ENCODE results near the gene TRPT1. TPM values are rescaled to one million over a fixed set of nuclear protein-coding genes. Genes with fewer than 3 reads are reported as not detected.

Gene TRPT1
- total RNA-seq, 1 donor from 2014 or later, result 52.0 TPM

- Mint-ChIP-seq H3K27me3 (no peaks in the 10 kb centered on the region), H3K9me3 (ENCODE audit: low read depth) (no peaks in the 10 kb centered on the region), H3K4me3 (ENCODE audit: low read depth) (no peak overlapping the region), H3K4me1 (ENCODE audit: low read depth) (no peaks in the 10 kb centered on the region), H3K27ac (no peak overlapping the region), H3K36me3 (ENCODE audit: insufficient read depth) (peaks cover 15% of the 10 kb centered on the region)
- DNase-seq (ENCODE audit: low spot score, unreplicated experiment), result no peak
- TF ChIP-seq CTCF (IDR thresholded peaks at IDR 0.05; ENCODE audit: unreplicated experiment), result no peak
Observed at GRCh38 chr11:64260147-64260708, 34.2 kb upstream of the TRPT1 start.

- Mint-ChIP-seq H3K4me1 (ENCODE audit: low read depth) (no peaks in the 10 kb centered on the region), H3K27ac (peak overlapping the region; percentile 59), H3K27me3 (no peaks in the 10 kb centered on the region), H3K36me3 (ENCODE audit: insufficient read depth) (peaks cover 15% of the 10 kb centered on the region), H3K9me3 (ENCODE audit: low read depth) (no peaks in the 10 kb centered on the region), H3K4me3 (ENCODE audit: low read depth) (no peak overlapping the region)
- no peak for DNase-seq (ENCODE audit: low spot score, unreplicated experiment)
- TF ChIP-seq CTCF (IDR thresholded peaks at IDR 0.05; ENCODE audit: unreplicated experiment), result no peak
Observed at GRCh38 chr11:64259533-64260067, 33.6 kb upstream of the TRPT1 start.

- no peak overlapping the region for H3K4me3 Mint-ChIP-seq (ENCODE audit: low read depth)
- H3K27ac Mint-ChIP-seq, result peak overlapping the region; percentile 59
- TF ChIP-seq CTCF (IDR thresholded peaks at IDR 0.05; ENCODE audit: unreplicated experiment), result no peak
- DNase-seq (ENCODE audit: low spot score, unreplicated experiment), result no peak
- H3K4me1 Mint-ChIP-seq (ENCODE audit: low read depth), result no peaks in the 10 kb centered on the region
- H3K9me3 Mint-ChIP-seq (ENCODE audit: low read depth), result no peaks in the 10 kb centered on the region
- H3K27me3 Mint-ChIP-seq, result no peaks in the 10 kb centered on the region
- peaks cover 15% of the 10 kb centered on the region for H3K36me3 Mint-ChIP-seq (ENCODE audit: insufficient read depth)
Observed at GRCh38 chr11:64258946-64259532, 33.1 kb upstream of the TRPT1 start.

- no peaks in the 10 kb centered on the region for H3K4me1 Mint-ChIP-seq (ENCODE audit: low read depth)
- peaks cover 15% of the 10 kb centered on the region for H3K36me3 Mint-ChIP-seq (ENCODE audit: insufficient read depth)
- no peak overlapping the region for H3K4me3 Mint-ChIP-seq (ENCODE audit: low read depth)
- H3K9me3 Mint-ChIP-seq (ENCODE audit: low read depth), result no peaks in the 10 kb centered on the region
- no peak for DNase-seq (ENCODE audit: low spot score, unreplicated experiment)
- H3K27ac Mint-ChIP-seq, result no peak overlapping the region
- TF ChIP-seq CTCF (IDR thresholded peaks at IDR 0.05; ENCODE audit: unreplicated experiment), result no peak
- no peaks in the 10 kb centered on the region for H3K27me3 Mint-ChIP-seq
Observed at GRCh38 chr11:64258356-64258755, 32.4 kb upstream of the TRPT1 start.

DNA sequence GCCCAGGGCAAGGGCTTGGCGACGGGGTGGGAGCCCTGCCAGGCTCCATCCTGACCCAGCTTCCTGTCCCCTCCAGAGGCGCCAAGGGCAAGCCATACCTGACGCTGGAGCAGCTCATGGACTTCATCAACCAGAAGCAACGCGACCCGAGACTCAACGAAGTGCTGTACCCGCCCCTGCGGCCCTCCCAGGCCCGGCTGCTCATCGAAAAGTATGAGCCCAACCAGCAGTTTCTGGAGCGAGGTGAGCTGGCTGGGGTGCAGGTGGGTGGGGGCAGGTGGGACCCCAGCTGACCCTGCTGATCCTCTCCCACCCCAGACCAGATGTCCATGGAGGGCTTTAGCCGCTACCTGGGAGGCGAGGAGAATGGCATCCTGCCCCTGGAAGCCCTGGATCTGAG, 30.3 kb upstream of the TRPT1 start:
- Mint-ChIP-seq H3K4me3 (ENCODE audit: low read depth) (no peak overlapping the region), H3K36me3 (ENCODE audit: insufficient read depth) (peaks cover 12% of the 10 kb centered on the region), H3K4me1 (ENCODE audit: low read depth) (peaks cover 7% of the 10 kb centered on the region), H3K27me3 (no peaks in the 10 kb centered on the region), H3K9me3 (ENCODE audit: low read depth) (no peaks in the 10 kb centered on the region), H3K27ac (no peak overlapping the region)
- TF ChIP-seq CTCF (IDR thresholded peaks at IDR 0.05; ENCODE audit: unreplicated experiment), result no peak
- no peak for DNase-seq (ENCODE audit: low spot score, unreplicated experiment)
